HG03460 (cell line): Measurements from ENCODE around the gene IGFBP4.
"Not testable (repeated sequence)": the region's sequence is repeated elsewhere in the genome, so short reads cannot be mapped to it uniquely, and the experiment has no call there.

Experiments
- ATAC-seq: cut with Tn5 transposase; IDR thresholded peaks from one replicate; pipeline ENCODE4 v1.9.1; 2021; ENCODE audit not compliant: unreplicated experiment

Gene IGFBP4

DNA sequence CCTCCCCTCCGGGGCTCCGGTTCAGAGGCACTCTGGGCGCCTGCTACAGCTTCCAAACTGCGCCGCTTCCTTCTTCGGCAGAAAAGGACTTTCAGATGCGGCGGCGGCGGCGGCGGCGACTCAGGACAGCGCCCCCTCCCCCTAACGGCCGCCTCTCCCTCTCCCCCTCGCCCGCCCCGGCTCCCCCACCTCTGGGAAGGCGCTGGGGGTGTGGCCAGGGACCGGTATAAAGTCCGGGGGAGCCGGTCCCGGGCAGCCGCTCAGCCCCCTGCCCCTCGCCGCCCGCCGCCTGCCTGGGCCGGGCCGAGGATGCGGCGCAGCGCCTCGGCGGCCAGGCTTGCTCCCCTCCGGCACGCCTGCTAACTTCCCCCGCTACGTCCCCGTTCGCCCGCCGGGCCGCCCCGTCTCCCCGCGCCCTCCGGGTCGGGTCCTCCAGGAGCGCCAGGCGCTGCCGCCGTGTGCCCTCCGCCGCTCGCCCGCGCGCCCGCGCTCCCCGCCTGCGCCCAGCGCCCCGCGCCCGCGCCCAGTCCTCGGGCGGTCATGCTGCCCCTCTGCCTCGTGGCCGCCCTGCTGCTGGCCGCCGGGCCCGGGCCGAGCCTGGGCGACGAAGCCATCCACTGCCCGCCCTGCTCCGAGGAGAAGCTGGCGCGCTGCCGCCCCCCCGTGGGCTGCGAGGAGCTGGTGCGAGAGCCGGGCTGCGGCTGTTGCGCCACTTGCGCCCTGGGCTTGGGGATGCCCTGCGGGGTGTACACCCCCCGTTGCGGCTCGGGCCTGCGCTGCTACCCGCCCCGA lies at the start of gene IGFBP4:
IGFBP4 (plus strand) TSS at position 255 of the 792 bp plus-strand sequence; CDS start at position 541, 286 bp downstream.
- ATAC-seq: no peak

DNA sequence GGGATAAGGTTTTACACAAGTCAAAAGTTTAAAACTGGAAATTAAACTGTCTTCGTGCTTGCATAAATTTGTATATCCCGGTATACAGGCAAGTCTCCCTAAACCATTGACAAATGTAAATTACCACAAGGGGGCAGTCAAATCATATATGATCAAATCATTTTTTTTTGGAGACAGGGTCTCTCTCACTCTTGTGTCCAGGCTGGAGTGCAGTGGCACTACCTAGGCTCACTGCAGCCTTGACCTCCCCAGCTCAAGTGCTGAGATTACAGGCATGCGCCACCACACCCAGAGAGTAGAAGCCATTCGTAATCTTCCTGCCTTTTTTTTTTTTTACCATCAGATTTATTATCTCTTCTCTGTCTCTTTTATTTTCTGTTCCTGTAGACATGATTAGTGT lies 44.1 kb upstream of the IGFBP4 start:
- no peak for ATAC-seq

DNA sequence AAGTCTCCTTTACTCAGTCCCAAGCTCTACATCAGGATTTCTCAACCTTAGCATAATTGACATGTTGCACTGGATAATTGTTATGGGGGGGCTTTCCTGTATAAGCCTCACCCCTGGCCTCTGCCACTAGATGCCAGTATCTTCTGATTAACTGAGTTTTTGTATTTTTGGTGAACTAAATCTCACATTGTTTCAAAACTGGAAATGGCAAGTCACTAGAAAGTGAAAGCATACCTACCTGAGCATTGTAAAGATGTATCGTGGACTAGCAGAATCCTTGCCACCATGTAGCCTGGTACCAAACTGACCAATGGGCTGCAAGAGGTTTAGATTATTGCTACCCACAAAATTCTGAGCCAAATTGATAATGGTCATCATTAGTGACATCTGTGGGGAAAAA lies 40.6 kb upstream of the IGFBP4 start:
- ATAC-seq: no peak

DNA sequence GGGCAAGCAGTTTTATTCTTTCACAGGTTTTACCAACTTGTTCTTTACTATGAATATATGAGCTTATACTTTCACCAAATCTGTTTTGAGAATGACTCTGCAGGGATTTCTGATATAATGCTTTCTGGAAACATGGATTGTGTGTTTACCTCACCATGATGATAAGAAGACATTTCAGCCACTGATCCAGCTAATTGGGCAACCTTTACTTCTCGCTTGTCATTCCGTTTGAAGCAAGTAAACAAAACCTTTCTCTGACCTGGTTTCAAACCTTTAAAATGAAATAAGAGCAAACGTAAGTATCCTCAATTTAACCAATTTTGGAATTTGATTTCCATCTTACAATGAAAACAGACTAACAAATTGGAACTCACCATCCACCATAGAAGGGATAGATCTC lies 39.2 kb upstream of the IGFBP4 start:
- no peak for ATAC-seq

DNA sequence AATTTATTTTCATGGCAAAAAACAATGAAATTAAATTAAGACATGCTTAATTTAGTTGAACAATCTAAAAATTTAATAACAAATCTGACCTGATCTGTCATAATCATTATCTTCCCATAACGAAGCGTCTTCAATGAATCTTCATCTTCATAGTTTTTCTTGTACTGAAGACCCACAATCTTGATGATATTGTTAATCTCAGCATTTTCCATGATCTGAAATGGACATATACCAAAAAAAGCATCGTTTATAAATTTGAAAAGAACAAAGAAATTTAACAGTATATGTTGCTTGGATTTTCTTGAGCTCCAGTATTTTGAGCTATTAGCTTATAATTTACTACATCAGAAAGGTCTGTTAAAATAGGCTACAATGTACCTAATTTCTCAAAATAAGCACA lies 35.8 kb upstream of the IGFBP4 start:
- ATAC-seq: no peak

DNA sequence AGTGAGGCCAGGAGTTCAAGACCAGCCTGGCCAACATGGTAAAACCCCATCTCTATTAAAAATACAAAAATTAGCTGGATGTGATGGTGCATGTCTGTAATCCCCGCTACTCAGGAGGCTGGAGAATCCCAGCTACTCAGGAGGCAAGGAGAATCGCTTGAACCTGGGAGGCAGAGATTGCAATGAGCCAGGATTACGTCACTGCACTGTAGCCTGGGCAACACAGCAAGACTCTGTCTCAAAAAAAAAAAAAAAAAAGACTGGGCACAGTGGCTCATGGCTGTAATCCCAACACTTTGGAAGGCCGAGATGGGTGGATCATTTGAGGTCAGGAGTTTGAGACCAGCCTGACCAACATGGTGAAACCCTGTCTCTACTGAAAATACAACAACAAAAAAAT lies 33.7 kb upstream of the IGFBP4 start:
- ATAC-seq: not testable (repeated sequence)

DNA sequence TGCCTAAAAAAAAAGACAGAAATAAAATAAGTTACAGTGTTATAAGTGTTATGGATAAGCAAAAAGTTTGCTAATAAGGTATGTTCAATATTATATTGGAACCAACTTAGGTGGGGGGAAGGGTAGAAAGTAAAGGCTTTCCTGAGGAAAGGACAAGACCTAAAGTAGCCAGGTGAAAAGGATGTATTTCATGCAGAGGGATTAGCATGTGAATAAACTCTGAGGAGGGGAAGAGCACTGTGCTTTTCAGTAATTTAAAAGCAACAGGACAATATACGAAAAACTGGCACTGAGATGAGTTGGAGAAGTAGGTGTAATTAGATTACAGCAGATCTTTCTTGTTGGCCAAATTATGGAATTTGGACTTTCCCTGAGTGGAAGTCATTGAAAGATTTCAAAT lies 33.2 kb upstream of the IGFBP4 start:
- no peak for ATAC-seq

DNA sequence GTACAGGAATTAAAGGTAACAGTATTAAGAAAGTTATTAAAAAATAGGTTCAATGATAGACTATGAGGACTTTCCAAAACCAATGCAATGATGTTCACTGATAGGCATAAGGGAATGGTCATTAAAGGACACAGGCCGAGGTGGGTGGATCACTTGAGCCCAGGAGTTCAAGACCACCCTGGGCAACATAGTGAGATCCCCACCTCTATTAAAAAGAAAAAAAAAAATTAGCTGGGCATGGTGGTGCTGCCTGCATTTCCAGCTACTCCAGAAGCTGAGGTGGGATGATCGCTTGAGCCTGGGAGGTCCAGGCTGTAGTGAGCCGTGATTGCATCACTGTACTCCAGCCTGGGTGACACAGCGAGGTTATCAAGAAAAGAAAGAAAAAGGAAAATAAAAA lies 31.4 kb upstream of the IGFBP4 start:
- no peak for ATAC-seq

DNA sequence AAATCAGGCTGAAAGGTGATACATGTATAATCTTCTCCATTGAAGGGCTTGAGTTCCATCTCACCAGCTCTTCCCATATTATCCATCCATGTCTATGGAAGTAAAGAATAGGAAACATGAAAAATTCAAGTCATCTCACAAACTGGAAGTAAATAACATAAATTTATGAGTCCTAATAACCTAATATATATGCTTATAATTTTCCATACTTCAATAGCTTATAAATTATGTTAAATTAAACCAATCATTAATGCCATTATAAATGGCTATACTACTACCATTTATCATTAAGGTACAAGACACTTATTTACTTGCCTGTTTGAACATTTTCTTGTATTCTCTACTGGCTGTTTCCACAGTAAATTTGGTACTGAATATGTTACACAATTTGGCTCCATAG lies 30.4 kb upstream of the IGFBP4 start:
- ATAC-seq: no peak

DNA sequence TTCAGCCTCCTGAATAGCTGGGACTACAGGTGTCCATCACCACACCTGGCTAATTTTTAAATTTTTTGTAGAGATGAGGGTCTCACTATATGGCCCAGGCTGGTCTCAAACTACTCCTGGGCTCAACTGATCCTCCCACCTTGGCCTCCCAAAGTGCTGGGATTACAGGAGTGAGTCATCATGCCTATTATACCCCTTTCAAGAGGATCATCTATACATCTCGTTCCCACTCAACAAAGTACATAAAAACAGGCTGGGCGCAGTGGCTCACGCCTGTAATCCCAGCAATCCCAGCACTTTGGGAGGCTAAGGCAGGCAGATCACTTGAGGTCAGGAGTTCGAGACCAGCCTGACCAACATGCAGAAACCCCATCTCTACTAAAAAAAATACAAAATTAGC lies 28.9 kb upstream of the IGFBP4 start:
- ATAC-seq: not testable (repeated sequence)

DNA sequence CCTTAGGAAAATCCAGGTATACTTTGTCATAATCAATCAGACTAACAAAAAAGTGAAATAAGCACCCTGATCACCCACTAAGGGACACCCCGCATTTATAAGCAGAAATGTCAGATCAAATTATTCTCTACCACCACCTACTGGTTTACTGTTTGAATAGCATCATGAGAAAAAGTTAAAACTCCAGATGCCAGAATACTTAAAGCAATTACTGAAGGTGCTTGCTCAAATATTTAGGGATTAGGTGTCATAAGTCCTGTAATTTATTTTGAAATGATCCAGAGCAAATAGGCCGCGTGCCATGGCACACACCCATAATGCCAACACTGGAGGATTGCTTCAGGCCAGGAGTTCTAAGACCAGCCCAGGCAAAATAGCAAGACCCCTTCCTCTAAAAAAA lies 27.9 kb upstream of the IGFBP4 start:
- no peak for ATAC-seq

DNA sequence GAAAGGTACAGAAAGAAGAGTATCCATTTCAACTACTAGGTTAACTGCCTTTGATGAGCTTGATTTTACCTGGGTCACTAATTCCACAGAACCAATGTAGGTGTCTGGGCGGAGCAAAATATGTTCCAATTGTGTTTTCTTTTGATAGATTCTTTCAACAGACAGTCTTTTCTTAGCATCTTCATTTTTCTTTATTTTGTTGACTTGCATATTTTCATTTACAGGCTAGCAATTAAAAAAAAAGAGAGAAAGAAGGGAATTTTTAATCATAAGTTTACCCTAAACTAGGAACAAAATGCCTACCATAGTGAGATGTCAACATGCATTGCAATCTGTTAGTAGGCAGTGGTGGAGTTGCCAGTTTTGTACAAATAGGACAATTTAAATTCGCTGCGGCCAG lies 26.6 kb upstream of the IGFBP4 start:
- no peak for ATAC-seq

DNA sequence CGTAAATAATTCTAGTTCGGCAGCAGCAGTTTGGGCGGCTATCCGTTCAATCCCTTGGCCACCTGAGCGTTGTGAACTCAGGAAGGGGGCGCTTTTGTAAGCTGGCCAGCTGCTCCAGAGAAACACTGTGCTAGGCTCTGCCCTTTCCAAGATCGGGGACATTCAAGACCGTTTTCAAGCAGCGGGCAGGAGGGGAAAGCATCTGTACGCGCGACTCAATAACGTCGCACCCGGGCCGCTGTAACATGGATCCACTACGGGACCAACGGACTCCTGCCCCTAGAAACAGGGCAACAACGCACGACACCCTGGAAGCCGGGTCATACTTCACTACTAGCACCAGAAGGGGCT lies 26.0 kb upstream of the IGFBP4 start:
- ATAC-seq: peak; percentile 13

DNA sequence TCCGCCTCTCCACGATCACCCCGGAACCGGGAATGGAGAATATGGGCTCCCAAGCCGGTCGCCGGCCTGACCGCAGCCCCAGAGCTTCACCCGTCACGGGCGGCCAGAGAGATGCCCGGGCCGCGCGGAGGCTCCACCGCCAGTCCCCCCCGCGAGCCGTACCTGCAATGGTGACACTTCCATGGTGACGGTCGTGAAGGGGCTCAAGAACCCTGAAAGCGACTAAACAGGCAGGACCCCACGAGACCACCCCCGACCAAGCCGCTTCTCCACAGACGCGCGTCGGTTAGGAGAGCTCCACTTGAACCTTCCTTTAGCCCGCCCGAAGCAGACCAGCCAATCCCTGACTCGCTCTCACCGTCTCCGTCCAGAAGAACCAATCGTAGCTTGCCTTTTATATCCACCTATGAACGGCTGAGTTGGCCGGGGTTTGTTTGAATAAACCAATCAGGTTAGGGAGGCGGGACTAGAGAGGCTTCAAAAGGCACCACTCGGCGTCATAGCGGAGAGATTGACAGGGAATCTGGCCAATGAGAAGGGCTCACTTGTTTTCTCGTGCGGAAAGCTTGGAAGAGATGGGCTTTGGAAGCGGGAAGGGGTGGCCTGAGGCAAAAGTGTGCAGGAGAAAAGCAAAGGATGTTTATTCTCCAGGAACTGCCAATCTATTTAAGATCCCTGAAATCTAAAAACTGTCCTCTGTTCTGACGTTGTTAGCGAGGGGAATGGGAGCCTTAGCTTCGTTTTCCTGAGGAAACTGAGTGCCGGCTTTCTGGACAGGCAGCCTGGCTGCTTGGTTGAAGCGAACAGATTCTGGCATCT lies 25.4 kb upstream of the IGFBP4 start, which contains the start of gene TOP2A:
TOP2A (minus strand) TSS at position 288 of the 819 bp plus-strand sequence; CDS start at position 183, 105 bp downstream.
- ATAC-seq: peak; percentile 89

DNA sequence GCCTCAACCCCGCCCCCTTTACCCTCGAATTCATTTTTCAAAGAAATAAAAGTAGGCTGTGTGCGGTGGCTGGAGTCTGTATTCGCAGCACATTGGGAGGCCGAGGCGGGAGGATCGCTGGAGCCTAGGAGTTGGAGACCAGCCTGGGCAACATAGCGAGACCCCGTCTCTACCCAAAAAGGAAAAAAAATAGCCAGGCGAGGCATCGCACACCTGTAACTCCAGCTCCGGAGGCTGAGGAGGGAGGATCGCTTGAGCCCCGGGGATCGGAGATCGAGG lies 24.9 kb upstream of the IGFBP4 start:
- ATAC-seq: no peak

DNA sequence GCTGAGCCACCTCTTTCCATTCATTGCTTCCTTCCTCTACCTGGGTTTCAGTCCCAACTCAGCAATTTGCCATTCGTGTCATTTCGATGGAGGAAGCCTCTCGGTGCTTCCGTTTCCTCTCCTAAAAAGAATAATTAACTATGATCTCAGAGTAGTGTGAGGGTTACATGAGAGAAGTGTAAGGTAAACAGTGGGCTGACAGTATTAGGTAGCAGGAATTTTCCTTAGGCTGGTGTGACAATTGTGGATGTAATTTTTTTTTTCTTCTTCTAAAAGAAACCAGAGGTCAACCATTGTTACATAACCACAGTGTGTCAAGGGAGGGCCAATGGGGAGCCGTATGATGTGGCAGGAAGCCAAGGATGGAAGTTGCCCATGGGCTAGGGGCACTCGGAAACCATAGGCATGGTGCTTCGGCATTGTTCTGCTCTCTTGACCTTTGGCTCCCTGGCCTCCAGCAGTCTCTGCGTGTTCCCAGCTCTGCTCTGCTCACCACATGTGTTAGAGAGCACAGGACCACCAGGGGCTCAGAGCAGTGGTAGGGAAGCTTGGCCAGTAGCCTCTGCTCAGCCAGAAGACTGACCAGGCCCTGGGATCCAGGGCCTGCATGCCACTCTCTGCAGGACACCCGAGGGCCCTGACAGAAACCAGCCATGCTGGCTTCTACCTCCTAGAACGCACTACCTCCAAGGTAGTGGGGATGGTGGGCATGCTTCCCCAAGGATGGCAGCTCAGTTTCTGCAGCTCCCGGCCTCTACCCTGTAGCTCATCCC lies 23.5 kb upstream of the IGFBP4 start:
- no peak for ATAC-seq

DNA sequence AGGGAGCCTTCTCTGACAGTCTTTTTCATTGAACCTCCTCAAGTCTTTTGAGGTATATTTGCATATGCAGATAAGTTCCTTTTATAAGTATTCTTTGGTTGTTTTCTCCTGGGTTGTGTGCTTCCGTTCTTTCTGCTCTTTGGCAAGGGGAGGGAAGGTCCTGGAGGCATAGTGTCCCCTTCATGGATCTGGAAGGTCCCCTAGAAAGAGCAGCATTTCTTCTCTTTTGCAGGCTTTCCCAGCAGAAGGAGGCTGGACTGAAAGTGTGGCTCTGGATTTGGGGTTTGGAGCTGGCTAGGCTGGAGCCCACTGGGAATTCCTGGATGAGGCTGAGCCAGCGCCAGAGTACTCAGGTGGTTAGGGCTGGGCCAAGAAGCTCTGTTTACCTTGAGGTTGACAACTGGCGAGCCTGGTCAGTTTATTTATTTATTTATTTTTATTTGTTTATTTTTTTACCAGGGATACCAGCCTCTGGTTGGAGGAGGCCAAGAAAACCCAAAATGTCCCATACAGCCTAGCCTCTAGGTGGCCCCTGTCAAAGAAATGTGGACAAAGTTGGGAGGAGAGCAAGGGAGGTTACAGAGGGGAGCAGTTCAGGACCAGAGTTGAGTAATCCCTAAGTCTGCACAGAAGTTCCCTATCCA lies 20.1 kb upstream of the IGFBP4 start:
- ATAC-seq: no peak

DNA sequence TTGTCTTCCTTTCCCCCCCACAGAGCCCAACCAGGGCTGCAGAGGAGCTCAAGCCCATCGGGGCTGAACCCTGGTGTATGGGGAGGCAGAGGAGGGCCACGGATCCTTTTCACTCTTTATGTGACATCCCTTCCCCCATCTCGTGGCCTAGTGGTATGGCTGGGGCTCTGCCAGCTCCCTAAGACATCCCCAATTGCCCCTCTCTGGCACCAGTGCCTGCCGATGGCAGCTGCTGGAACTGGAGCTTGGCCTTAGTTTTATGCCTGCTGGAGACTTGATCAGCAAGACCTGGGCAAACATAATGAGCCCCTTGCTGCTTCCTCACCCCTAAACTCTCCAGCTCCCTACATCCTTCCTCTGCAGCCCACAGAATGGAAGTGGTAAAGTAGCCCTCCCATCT lies 17.5 kb upstream of the IGFBP4 start:
- ATAC-seq: no peak

DNA sequence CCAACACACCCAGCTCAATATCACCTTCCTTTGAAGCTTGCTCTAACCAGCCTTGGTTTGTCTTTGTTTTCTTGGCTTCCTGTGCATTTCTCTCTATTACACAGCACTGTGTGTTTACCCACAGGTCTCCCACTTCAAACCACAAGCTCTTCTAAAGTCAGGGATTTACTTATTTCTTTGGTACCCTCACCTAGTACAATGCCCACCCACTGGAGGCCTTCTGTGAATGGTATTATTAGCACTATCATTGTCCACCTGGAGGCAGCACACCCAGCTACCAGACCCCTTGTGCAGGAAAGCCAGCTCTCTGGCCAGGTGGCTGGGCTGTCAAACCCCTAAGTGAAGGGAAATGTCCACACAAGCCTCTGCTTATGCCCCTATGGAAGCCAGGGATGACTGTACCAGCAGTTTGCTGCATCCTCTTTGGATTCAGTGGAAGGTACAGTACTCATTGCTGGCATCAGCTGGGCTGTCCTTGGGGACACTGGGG lies 16.2 kb upstream of the IGFBP4 start:
- ATAC-seq: no peak

DNA sequence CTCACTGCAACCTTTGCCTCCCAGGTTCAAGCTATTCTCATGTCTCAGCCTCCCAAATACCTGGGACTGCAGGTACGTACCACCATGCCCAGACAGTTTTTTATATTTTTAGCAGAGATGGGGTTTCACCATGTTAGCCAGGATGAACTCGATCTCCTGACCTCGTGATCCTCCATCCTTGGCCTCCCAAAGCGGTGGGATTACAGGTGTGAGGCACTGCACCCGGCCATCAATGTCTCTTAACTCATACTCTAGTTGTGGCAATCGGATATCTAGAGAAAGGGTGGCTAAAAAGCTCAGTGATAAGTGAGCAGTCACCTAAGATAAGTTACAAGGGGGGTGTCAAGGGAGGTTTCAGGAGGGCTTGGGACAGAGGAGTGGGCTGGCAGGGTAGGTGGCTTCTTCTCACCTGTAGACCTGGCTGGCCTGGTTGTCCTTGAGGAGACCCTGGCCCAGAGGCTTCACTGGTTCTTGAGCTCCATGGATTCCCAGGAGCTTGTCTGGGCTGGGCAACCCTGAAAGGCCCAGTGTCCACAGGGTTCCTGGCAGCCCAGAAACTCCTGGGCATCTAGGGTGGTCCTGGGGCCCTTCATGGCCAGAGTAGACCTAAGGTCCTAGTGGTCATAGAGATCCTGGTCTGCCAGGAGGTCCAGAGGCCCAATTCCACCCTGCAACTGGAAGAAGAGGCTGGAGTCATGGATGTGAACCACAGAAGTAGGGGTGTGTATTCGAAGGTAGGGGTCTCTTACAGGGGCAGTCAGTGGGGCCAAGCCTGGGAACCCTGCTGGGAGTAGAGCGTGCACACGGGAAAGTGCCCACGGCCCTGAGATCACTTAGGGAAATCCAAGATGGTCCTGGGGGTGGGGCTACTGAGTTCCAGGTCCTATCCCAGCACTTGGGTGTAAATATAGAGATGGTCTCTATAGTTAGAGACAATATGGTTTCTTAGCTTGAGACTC lies 12.7 kb upstream of the IGFBP4 start:
- no peak for ATAC-seq
